ENCODE data around the gene KCNIP1. TPM values are rescaled to one million over a fixed set of nuclear protein-coding genes. Genes with fewer than 3 reads are reported as not detected.

Gene KCNIP1
- total and polyA plus RNA-seq, 7 donors, result 0.03 TPM; not detected in 6

- intact Hi-C loops (cut with DNase I), result no loop called here
- Histone ChIP-seq H3K27me3 (ENCODE audit: insufficient read depth in 3 of 3, low read length in 2 of 3) (peaks cover 0 to 13% (median 0%) of the 10 kb centered on the region in 3 donors), H3K4me1 (no peaks in the 10 kb centered on the region), H3K36me3 (ENCODE audit: insufficient read depth in 1 of 2, low read depth in 1 of 2) (no peaks in the 10 kb centered on the region), H3K4me3 (no peak overlapping the region), H3K9me3 (no peaks in the 10 kb centered on the region), H3K27ac (no peak overlapping the region)
- no peak for ATAC-seq
- 18 to 25% (median 24%) methylated on average over 4 of the region's 4 CpGs for WGBS, 3 donors
- TF ChIP-seq CTCF (IDR thresholded peaks at IDR 0.05), result no peak
- DNase-seq, result no peak
Measured at GRCh38 chr5:170716396-170716795, 212.6 kb downstream of the KCNIP1 start.

GRCh38 chr5:170719551-170719950 lies 215.7 kb downstream of the KCNIP1 start:
- intact Hi-C loops (cut with DNase I), result no loop called here
- no peaks in the 10 kb centered on the region for H3K9me3 ChIP-seq
- 65 to 90% (median 71%) methylated on average over 3 of the region's 3 CpGs for WGBS, 3 donors
- no peak for ATAC-seq
- no peak for TF ChIP-seq CTCF (IDR thresholded peaks at IDR 0.05)
- peaks cover 0 to 13% (median 0%) of the 10 kb centered on the region in 3 donors for H3K27me3 ChIP-seq (ENCODE audit: insufficient read depth in 3 of 3, low read length in 2 of 3)
- H3K4me1 ChIP-seq, result no peaks in the 10 kb centered on the region
- no peak for DNase-seq
- H3K36me3 ChIP-seq (ENCODE audit: insufficient read depth in 1 of 2, low read depth in 1 of 2), result no peaks in the 10 kb centered on the region
- no peak overlapping the region for H3K27ac ChIP-seq
- no peak overlapping the region for H3K4me3 ChIP-seq

DNA sequence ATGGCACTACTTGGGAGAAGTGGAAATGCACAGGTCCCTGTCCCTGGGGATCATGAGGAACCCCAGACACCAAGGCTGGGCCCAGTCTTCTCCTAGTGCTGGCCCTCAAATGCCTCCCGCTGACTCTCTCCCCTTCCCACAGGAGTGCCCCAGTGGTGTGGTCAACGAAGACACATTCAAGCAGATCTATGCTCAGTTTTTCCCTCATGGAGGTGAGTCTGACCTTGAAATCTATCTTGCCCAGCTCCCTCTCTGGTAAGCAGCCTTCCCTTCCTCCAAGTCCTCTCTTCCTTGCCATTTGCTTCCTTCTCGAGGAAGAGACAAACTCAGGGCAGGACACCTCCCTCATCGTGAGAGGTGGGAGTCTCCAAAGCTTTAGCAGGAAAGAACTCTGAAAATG lies 216.4 kb downstream of the KCNIP1 start:
- no peak overlapping the region for H3K27ac ChIP-seq
- no peak for DNase-seq
- no peaks in the 10 kb centered on the region for H3K9me3 ChIP-seq
- no peak for ATAC-seq
- H3K36me3 ChIP-seq (ENCODE audit: insufficient read depth in 1 of 2, low read depth in 1 of 2), result no peaks in the 10 kb centered on the region
- H3K4me3 ChIP-seq, result no peak overlapping the region
- no peak for TF ChIP-seq CTCF (IDR thresholded peaks at IDR 0.05)
- peaks cover 0 to 13% (median 0%) of the 10 kb centered on the region in 3 donors for H3K27me3 ChIP-seq (ENCODE audit: insufficient read depth in 3 of 3, low read length in 2 of 3)
- 74 to 85% (median 82%) methylated on average over 4 of the region's 4 CpGs for WGBS, 3 donors
- no peaks in the 10 kb centered on the region for H3K4me1 ChIP-seq
- intact Hi-C loops (cut with DNase I), result no loop called here

GRCh38 chr5:170720984-170721383 lies 217.2 kb downstream of the KCNIP1 start:
- intact Hi-C loops (cut with DNase I), result no loop called here
- 22 to 35% (median 35%) methylated on average over 1 of the region's 1 CpG for WGBS, 3 donors
- Histone ChIP-seq H3K36me3 (ENCODE audit: insufficient read depth in 1 of 2, low read depth in 1 of 2) (no peaks in the 10 kb centered on the region), H3K27me3 (ENCODE audit: insufficient read depth in 3 of 3, low read length in 2 of 3) (peaks cover 0 to 13% (median 0%) of the 10 kb centered on the region in 3 donors), H3K9me3 (no peaks in the 10 kb centered on the region), H3K4me3 (no peak overlapping the region), H3K4me1 (no peaks in the 10 kb centered on the region), H3K27ac (no peak overlapping the region)
- ATAC-seq (no peak), DNase-seq (no peak)
- TF ChIP-seq CTCF (IDR thresholded peaks at IDR 0.05), result no peak

GRCh38 chr5:170721681-170722080 lies 217.9 kb downstream of the KCNIP1 start:
- intact Hi-C loops (cut with DNase I), result no loop called here
- no peak for ATAC-seq
- no peak for TF ChIP-seq CTCF (IDR thresholded peaks at IDR 0.05)
- no peaks in the 10 kb centered on the region for H3K9me3 ChIP-seq
- H3K4me3 ChIP-seq, result no peak overlapping the region
- no peaks in the 10 kb centered on the region for H3K4me1 ChIP-seq
- WGBS, 3 donors, result 83 to 87% (median 85%) methylated on average over 6 of the region's 6 CpGs
- peaks cover 0 to 13% (median 0%) of the 10 kb centered on the region in 3 donors for H3K27me3 ChIP-seq (ENCODE audit: insufficient read depth in 3 of 3, low read length in 2 of 3)
- no peak overlapping the region for H3K27ac ChIP-seq
- no peaks in the 10 kb centered on the region for H3K36me3 ChIP-seq (ENCODE audit: insufficient read depth in 1 of 2, low read depth in 1 of 2)
- DNase-seq, result no peak

All from psoas muscle (tissue), 8 donors.